Common myeloid progenitor, CD34-positive (primary cell): Measurements from ENCODE around the gene THOC6.
A peak's percentile ranks its signal among the peaks of the same experiment; 100 is the strongest.
"Not testable (repeated sequence)": the region's sequence is repeated elsewhere in the genome, so short reads cannot be mapped to it uniquely, and the experiment has no call there.

ENCODE experiments used
- CTCF ChIA-PET: fragments of 350-600 bp; sonication (Branson Sonifier 250); formaldehyde crosslinking; loops from one replicate; lab custom pipeline; 2021; ENCODE audit warnings: antibody characterized with exemption; lab: Charles Lee
- POLR2A ChIA-PET: fragments of 350-600 bp; sonication (Branson Sonifier 250); formaldehyde crosslinking; loops from one replicate; lab custom pipeline; 2021; ENCODE audit warnings: antibody characterized with exemption; lab: Charles Lee
- DNase-seq, 3 donors: peaks; one replicate each; pipeline versions ENCODE4 v3.0.0 to v3.0.0-alpha.2; 2013
- H3K27ac ChIP-seq, 2 experiments: 1 replicate in 1 of 2; 2 replicates in 1 of 2; pipeline ENCODE4 v1.7.0; 2013; ENCODE audit warnings: inconsistent platforms in 2 of 2, low read length in 2 of 2, mild to moderate bottlenecking in 2 of 2, low read depth in 1 of 2, moderate library complexity in 1 of 2; ENCODE audit not compliant: severe bottlenecking in 2 of 2, insufficient read depth in 1 of 2, poor library complexity in 1 of 2
- H3K27me3 ChIP-seq, 5 experiments: replicated peaks in 2 of 5; 1 replicate in 3 of 5; 2 replicates in 2 of 5; pipeline versions ENCODE4 v1.6.1 to v1.7.0; 2013; ENCODE audit warnings: low read length in 4 of 5, mild to moderate bottlenecking in 2 of 5, moderate library complexity in 2 of 5, inconsistent platforms in 1 of 5; ENCODE audit not compliant: insufficient read depth in 5 of 5, control insufficient read depth in 4 of 5
- H3K36me3 ChIP-seq, 4 experiments: 1 replicate in 2 of 4; 2 replicates in 2 of 4; pipeline versions ENCODE4 v1.6.1 to v1.7.0; 2013; ENCODE audit warnings: low read length in 3 of 4, control low read depth in 1 of 4, mild to moderate bottlenecking in 1 of 4; ENCODE audit not compliant: control insufficient read depth in 4 of 4, insufficient read depth in 4 of 4
- H3K4me1 ChIP-seq, 4 experiments: 1 replicate in 3 of 4; 2 replicates in 1 of 4; pipeline versions ENCODE4 v1.6.1 to v1.7.1; 2013; ENCODE audit warnings: low read length in 3 of 4, mild to moderate bottlenecking in 3 of 4, control low read depth in 1 of 4, inconsistent platforms in 1 of 4, moderate library complexity in 1 of 4; ENCODE audit not compliant: control insufficient read depth in 4 of 4, insufficient read depth in 4 of 4; ENCODE audit errors: control extremely low read depth in 1 of 4
- H3K4me3 ChIP-seq, 7 experiments: 1 replicate in 4 of 7; 2 replicates in 3 of 7; pipeline versions ENCODE4 v1.5.1 to v1.7.0; 2013; ENCODE audit warnings: mild to moderate bottlenecking in 7 of 7, low read length in 6 of 7, moderate library complexity in 6 of 7, inconsistent platforms in 2 of 7, low read depth in 2 of 7, control low read depth in 1 of 7; ENCODE audit not compliant: insufficient read depth in 4 of 7, control insufficient read depth in 1 of 7; ENCODE audit errors: extremely low read depth in 1 of 7
- H3K9me3 ChIP-seq, 5 experiments: 1 replicate in 4 of 5; 2 replicates in 1 of 5; pipeline versions ENCODE4 v1.6.1 to v1.7.1; 2013; ENCODE audit warnings: low read length in 4 of 5, mild to moderate bottlenecking in 2 of 5, inconsistent platforms in 1 of 5, low read depth in 1 of 5, moderate library complexity in 1 of 5; ENCODE audit not compliant: control insufficient read depth in 4 of 5, insufficient read depth in 2 of 5; ENCODE audit errors: control extremely low read depth in 1 of 5
- WGBS: methylation state at CpG from one replicate; pipeline ENCODE4 v1.1.5; 2013; ENCODE audit not compliant: insufficient coverage; 5-methylcytosine and 5-hydroxymethylcytosine counted together

Gene THOC6

GRCh38 chr16:3074860-3075522 is 51.2 kb downstream of the THOC6 start:
- H3K4me3 ChIP-seq, result peak overlapping the region in 5 of 7 experiments; percentile 9 to 53 (median 15)
- no peaks in the 10 kb centered on the region for H3K36me3 ChIP-seq
- no peaks in the 10 kb centered on the region for H3K27me3 ChIP-seq
- peak; percentile 82 to 98 (median 94) for DNase-seq
- H3K9me3 ChIP-seq, result peaks cover 0 to 7% (median 0%) of the 10 kb centered on the region in 5 experiments
- CTCF ChIA-PET, result interaction anchor here (0.7 to 6.1 kb wide), 9 partner anchors 10 to 387 kb away, joined by 3 to 54 read pairs (median 5); partner anchors contain the start of gene IL32
- 9% methylated on average over 7 of the region's 9 CpGs for WGBS
- POLR2A ChIA-PET, result interaction anchor here (0.6 to 1.5 kb wide), 3 partner anchors 10 to 13 kb away, joined by 3 to 8 read pairs (median 7); no protein-coding TSS in a partner anchor
- peak overlapping the region; percentile 56 to 64 for H3K27ac ChIP-seq
- peaks cover 0 to 63% (median 43%) of the 10 kb centered on the region in 4 experiments for H3K4me1 ChIP-seq

- Histone ChIP-seq H3K36me3 (no peaks in the 10 kb centered on the region), H3K27me3 (no peaks in the 10 kb centered on the region), H3K4me1 (peaks cover 0 to 57% (median 43%) of the 10 kb centered on the region in 4 experiments), H3K27ac (peak overlapping the region in 1 of 2 experiments; percentile 64), H3K9me3 (peaks cover 0 to 7% (median 0%) of the 10 kb centered on the region in 5 experiments), H3K4me3 (peak overlapping the region in 3 of 7 experiments; percentile 11 to 53 (median 24))
- ChIA-PET POLR2A (interaction anchor here (1.5 kb wide), 2 partner anchors 10 to 12 kb away, joined by 3 to 7 read pairs; no protein-coding TSS in a partner anchor), CTCF (interaction anchor here (1.1 to 6.1 kb wide), 8 partner anchors 12 to 386 kb away, joined by 3 to 54 read pairs (median 6); no protein-coding TSS in a partner anchor)
- 78% methylated on average over 2 of the region's 10 CpGs for WGBS
- DNase-seq, result no peak
These were observed 51.7 kb downstream of the THOC6 start for GRCh38 chr16:3075523-3075915.

GRCh38 chr16:3075946-3076345 is 52.1 kb downstream of the THOC6 start:
- POLR2A ChIA-PET, result interaction anchor here (1.5 kb wide), 2 partner anchors 10 to 12 kb away, joined by 3 to 7 read pairs; no protein-coding TSS in a partner anchor
- CTCF ChIA-PET, result interaction anchor here (1.1 to 6.1 kb wide), 9 partner anchors 12 to 386 kb away, joined by 3 to 54 read pairs (median 8); partner anchors contain the start of gene ZSCAN10
- 100% methylated on average over 3 of the region's 6 CpGs for WGBS
- Histone ChIP-seq H3K4me3 (peak overlapping the region in 1 of 7 experiments; percentile 2), H3K4me1 (peaks cover 0 to 53% (median 41%) of the 10 kb centered on the region in 4 experiments)
- not testable (repeated sequence) for H3K9me3 ChIP-seq, H3K27me3 ChIP-seq, DNase-seq, H3K36me3 ChIP-seq, H3K27ac ChIP-seq

GRCh38 chr16:3076577-3076976 is 52.7 kb downstream of the THOC6 start:
- 33% methylated on average over 2 of the region's 6 CpGs for WGBS
- DNase-seq, result no peak
- H3K27me3 ChIP-seq, result no peaks in the 10 kb centered on the region
- H3K4me1 ChIP-seq, result peaks cover 0 to 47% (median 39%) of the 10 kb centered on the region in 4 experiments
- POLR2A ChIA-PET, result interaction anchor here (1.1 kb wide), 1 partner anchor 53 kb away, joined by 3 read pairs; no protein-coding TSS in a partner anchor
- peaks cover 0 to 7% (median 0%) of the 10 kb centered on the region in 5 experiments for H3K9me3 ChIP-seq
- no peaks in the 10 kb centered on the region for H3K36me3 ChIP-seq
- no peak overlapping the region for H3K4me3 ChIP-seq
- CTCF ChIA-PET, result interaction anchor here (1.1 to 6.1 kb wide), 6 partner anchors 12 to 53 kb away, joined by 3 to 54 read pairs (median 10); partner anchors contain the start of gene ZSCAN10
- H3K27ac ChIP-seq, result no peak overlapping the region
